Keratinocyte (primary cell): ENCODE measurements around the gene LRRC9.
"Not testable (repeated sequence)": the region's sequence is repeated elsewhere in the genome, so short reads cannot be mapped to it uniquely, and the experiment has no call there.

Source experiments
- EZH2 ChIP-seq: IDR thresholded peaks from one replicate; pipeline ENCODE4 v1.6.1; 2012; ENCODE audit warnings: inconsistent platforms, mild to moderate bottlenecking, low read length, moderate library complexity
- TF ChIP-seq, protein P1 (sequence below), 3 experiments: IDR thresholded peaks in 1 of 3; conservative IDR thresholded peaks in 1 of 3; optimal IDR thresholded peaks in 1 of 3; 2 replicates in 2 of 3; 3 replicates in 1 of 3; pipeline versions ENCODE3 to v1.5.1; 2011; ENCODE audit warnings: low read length in 3 of 3, mild to moderate bottlenecking in 3 of 3, moderate library complexity in 2 of 3, control low read depth in 1 of 3, inconsistent platforms in 1 of 3; ENCODE audit not compliant: insufficient read depth in 2 of 3; ENCODE audit errors: extremely low read depth in 1 of 3

DNA sequence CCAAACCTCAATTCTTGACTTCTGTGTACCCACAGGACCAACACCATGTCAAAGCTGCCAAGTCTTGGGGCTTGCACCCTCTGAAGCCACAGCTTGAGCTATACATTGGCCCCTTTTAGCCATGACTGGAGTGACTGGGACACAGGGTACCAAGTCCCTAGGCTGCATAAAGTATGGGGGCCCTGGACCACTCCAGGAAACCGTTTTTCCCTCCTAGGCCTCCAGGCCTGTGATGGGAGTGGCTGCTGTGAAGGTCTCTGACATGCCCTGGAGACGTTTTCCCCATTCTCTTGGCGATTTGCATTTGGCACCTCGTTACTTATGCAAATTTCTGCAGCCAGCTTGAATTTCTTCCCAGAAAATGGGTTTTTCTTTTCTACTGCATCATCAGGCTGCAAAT lies 90.3 kb downstream of the LRRC9 start:
- TF ChIP-seq, protein P1, sequence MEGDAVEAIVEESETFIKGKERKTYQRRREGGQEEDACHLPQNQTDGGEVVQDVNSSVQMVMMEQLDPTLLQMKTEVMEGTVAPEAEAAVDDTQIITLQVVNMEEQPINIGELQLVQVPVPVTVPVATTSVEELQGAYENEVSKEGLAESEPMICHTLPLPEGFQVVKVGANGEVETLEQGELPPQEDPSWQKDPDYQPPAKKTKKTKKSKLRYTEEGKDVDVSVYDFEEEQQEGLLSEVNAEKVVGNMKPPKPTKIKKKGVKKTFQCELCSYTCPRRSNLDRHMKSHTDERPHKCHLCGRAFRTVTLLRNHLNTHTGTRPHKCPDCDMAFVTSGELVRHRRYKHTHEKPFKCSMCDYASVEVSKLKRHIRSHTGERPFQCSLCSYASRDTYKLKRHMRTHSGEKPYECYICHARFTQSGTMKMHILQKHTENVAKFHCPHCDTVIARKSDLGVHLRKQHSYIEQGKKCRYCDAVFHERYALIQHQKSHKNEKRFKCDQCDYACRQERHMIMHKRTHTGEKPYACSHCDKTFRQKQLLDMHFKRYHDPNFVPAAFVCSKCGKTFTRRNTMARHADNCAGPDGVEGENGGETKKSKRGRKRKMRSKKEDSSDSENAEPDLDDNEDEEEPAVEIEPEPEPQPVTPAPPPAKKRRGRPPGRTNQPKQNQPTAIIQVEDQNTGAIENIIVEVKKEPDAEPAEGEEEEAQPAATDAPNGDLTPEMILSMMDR (optimal IDR thresholded peaks at IDR 0.05 in 1 of 3, IDR thresholded peaks at IDR 0.05 in 1 of 3, conservative IDR thresholded peaks at IDR 0.05 in 1 of 3; ENCODE audit: extremely low read depth in 1 of 3, insufficient read depth in 2 of 3, low read length in 3 of 3): not testable (repeated sequence)
- TF ChIP-seq EZH2: not testable (repeated sequence)
